Ishikawa (cell line): ENCODE measurements around the gene QSOX2.

ENCODE experiments used
- CEBPB ChIP-seq: IDR thresholded peaks from 2 replicates; pipeline ENCODE4 v1.6.1; 2012
- EGR1 ChIP-seq: IDR thresholded peaks from 2 replicates; pipeline ENCODE4 v1.6.1; 2012
- EP300 ChIP-seq: IDR thresholded peaks from 2 replicates; pipeline ENCODE4 v1.6.1; 2012; ENCODE audit warnings: borderline replicate concordance
- FOXM1 ChIP-seq: IDR thresholded peaks from 2 replicates; pipeline ENCODE4 v1.6.1; 2012; ENCODE audit warnings: low read depth, borderline replicate concordance
- MAX ChIP-seq: IDR thresholded peaks from 2 replicates; pipeline ENCODE4 v1.6.1; 2012
- NFIC ChIP-seq: IDR thresholded peaks from 2 replicates; pipeline ENCODE4 v1.6.1; 2012
- RAD21 ChIP-seq: IDR thresholded peaks from 2 replicates; pipeline ENCODE4 v1.6.1; 2012; ENCODE audit warnings: low read depth
- TAF1 ChIP-seq: IDR thresholded peaks from 2 replicates; pipeline ENCODE4 v1.6.1; 2012; ENCODE audit warnings: low read depth, mild to moderate bottlenecking
- TCF12 ChIP-seq: IDR thresholded peaks from 2 replicates; pipeline ENCODE4 v1.6.1; 2012; ENCODE audit warnings: low read depth
- TEAD4 ChIP-seq: IDR thresholded peaks from 2 replicates; pipeline ENCODE4 v1.6.1; 2012
- YY1 ChIP-seq: IDR thresholded peaks from 2 replicates; pipeline ENCODE4 v1.6.1; 2012; ENCODE audit warnings: low read depth
- ZBTB7A ChIP-seq: IDR thresholded peaks from 2 replicates; pipeline ENCODE4 v1.6.1; 2012; ENCODE audit warnings: low read depth
- TF ChIP-seq, protein P1 (sequence below): IDR thresholded peaks from 2 replicates; pipeline ENCODE4 v1.6.1; 2012; ENCODE audit warnings: low read depth, mild to moderate bottlenecking

- TF ChIP-seq MAX (no peak), TAF1 (no peak), YY1 (no peak), TEAD4 (no peak), CEBPB (no peak), EP300 (no peak), ZBTB7A (no peak), TCF12 (no peak), RAD21 (no peak), FOXM1 (no peak), EGR1 (no peak), NFIC (no peak)
- TF ChIP-seq, protein P1, sequence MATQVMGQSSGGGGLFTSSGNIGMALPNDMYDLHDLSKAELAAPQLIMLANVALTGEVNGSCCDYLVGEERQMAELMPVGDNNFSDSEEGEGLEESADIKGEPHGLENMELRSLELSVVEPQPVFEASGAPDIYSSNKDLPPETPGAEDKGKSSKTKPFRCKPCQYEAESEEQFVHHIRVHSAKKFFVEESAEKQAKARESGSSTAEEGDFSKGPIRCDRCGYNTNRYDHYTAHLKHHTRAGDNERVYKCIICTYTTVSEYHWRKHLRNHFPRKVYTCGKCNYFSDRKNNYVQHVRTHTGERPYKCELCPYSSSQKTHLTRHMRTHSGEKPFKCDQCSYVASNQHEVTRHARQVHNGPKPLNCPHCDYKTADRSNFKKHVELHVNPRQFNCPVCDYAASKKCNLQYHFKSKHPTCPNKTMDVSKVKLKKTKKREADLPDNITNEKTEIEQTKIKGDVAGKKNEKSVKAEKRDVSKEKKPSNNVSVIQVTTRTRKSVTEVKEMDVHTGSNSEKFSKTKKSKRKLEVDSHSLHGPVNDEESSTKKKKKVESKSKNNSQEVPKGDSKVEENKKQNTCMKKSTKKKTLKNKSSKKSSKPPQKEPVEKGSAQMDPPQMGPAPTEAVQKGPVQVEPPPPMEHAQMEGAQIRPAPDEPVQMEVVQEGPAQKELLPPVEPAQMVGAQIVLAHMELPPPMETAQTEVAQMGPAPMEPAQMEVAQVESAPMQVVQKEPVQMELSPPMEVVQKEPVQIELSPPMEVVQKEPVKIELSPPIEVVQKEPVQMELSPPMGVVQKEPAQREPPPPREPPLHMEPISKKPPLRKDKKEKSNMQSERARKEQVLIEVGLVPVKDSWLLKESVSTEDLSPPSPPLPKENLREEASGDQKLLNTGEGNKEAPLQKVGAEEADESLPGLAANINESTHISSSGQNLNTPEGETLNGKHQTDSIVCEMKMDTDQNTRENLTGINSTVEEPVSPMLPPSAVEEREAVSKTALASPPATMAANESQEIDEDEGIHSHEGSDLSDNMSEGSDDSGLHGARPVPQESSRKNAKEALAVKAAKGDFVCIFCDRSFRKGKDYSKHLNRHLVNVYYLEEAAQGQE, result no peak
Measured at GRCh38 chr9:136255896-136256890, 10.6 kb upstream of the QSOX2 start.
